IMR-90 (cell line): Measurements from ENCODE around the gene GOSR1. TPM values are rescaled to one million over a fixed set of nuclear protein-coding genes. Genes with fewer than 3 reads are reported as not detected.

Experiments used
- ATAC-seq: fragments of 200-7000 bp; cut with Tn5 transposase; 2 replicates; pipeline ENCODE4 v1.9.1; 2020; ENCODE audit warnings: low read depth, mild to moderate bottlenecking, moderate library complexity
- BruUV-seq: library from RNA; stranded (reverse); fragments of 400-500 nt; replicated peaks from 2 replicates; lab custom pipeline; 2021; lab: Mats Ljungman, UMichigan
- CTCF ChIA-PET: fragments of 300-600 bp; formaldehyde crosslinking; extraction: SDS; loops from one replicate; lab custom pipeline; 2021; ENCODE audit warnings: antibody characterized with exemption; lab: Yijun Ruan, JAX
- POLR2A ChIA-PET: fragments of 300-600 bp; sonication (Branson Sonifier 250); formaldehyde crosslinking; loops from one replicate; lab custom pipeline; 2022; ENCODE audit warnings: antibody characterized with exemption; ENCODE audit not compliant: unreplicated experiment; lab: Charles Lee
- DNase-seq: peaks from one replicate; pipeline ENCODE4 v3.0.0; 2013
- H2AFZ ChIP-seq: replicated peaks from 2 replicates; pipeline ENCODE3; 2013; ENCODE audit warnings: low read length, mild to moderate bottlenecking; ENCODE audit not compliant: poor library complexity
- H2AK5ac ChIP-seq: 2 replicates; pipeline ENCODE4 v1.6.1; 2013; ENCODE audit warnings: low read depth, low read length, inconsistent platforms
- H2AK9ac ChIP-seq: replicated peaks from 2 replicates; pipeline ENCODE3; 2013; ENCODE audit warnings: mild to moderate bottlenecking, low read depth, low read length, moderate library complexity; ENCODE audit not compliant: poor library complexity
- H2BK120ac ChIP-seq: 2 replicates; pipeline ENCODE4 v1.6.1; 2013; ENCODE audit warnings: low read depth, low read length, inconsistent platforms
- H2BK15ac ChIP-seq: 3 replicates; pipeline ENCODE4 v1.6.1; 2013; ENCODE audit warnings: low read depth, low read length, inconsistent platforms
- H2BK20ac ChIP-seq: 2 replicates; pipeline ENCODE4 v1.6.1; 2013; ENCODE audit warnings: low read depth, mild to moderate bottlenecking, inconsistent platforms, low read length, moderate library complexity
- H2BK5ac ChIP-seq: 2 replicates; pipeline ENCODE4 v1.6.1; 2013; ENCODE audit warnings: mild to moderate bottlenecking, low read depth, low read length, inconsistent platforms; ENCODE audit not compliant: poor library complexity, severe bottlenecking
- H3K14ac ChIP-seq: replicated peaks from 2 replicates; pipeline ENCODE4 v1.6.1; 2013; ENCODE audit warnings: low read depth, low read length, inconsistent platforms
- H3K18ac ChIP-seq: 2 replicates; pipeline ENCODE4 v1.6.1; 2013; ENCODE audit warnings: low read depth, low read length, control low read depth
- H3K23ac ChIP-seq: 2 replicates; pipeline ENCODE4 v1.6.1; 2013; ENCODE audit warnings: low read depth, low read length, inconsistent platforms
- H3K27ac ChIP-seq: 2 replicates; pipeline ENCODE4 v1.5.1; 2013; ENCODE audit warnings: mild to moderate bottlenecking, control low read depth, low read length; ENCODE audit not compliant: insufficient read depth
- H3K27me3 ChIP-seq: 2 replicates; pipeline ENCODE4 v1.6.1; 2013; ENCODE audit warnings: low read length; ENCODE audit not compliant: control insufficient read depth, insufficient read depth
- H3K36me3 ChIP-seq: 2 replicates; pipeline ENCODE4 v1.6.1; 2013; ENCODE audit warnings: low read length, mixed read lengths; ENCODE audit not compliant: control insufficient read depth, insufficient read depth
- H3K4ac ChIP-seq: 2 replicates; pipeline ENCODE4 v1.6.1; 2013; ENCODE audit warnings: low read depth, low read length, inconsistent platforms
- H3K4me1 ChIP-seq: 2 replicates; pipeline ENCODE4 v1.6.1; 2013; ENCODE audit warnings: low read length, mixed read lengths; ENCODE audit not compliant: control insufficient read depth, insufficient read depth
- H3K4me2 ChIP-seq: 2 replicates; pipeline ENCODE4 v1.6.1; 2013; ENCODE audit warnings: low read depth, mild to moderate bottlenecking, control low read depth, low read length, moderate library complexity
- H3K4me3 ChIP-seq: 2 replicates; pipeline ENCODE4 v1.5.1; 2013; ENCODE audit warnings: low read depth, mild to moderate bottlenecking, control low read depth, low read length, moderate library complexity; ENCODE audit not compliant: insufficient read depth
- H3K56ac ChIP-seq: 2 replicates; pipeline ENCODE4 v1.6.1; 2013; ENCODE audit warnings: low read length, inconsistent platforms; ENCODE audit not compliant: insufficient read depth; ENCODE audit errors: extremely low read depth
- H3K79me1 ChIP-seq, 2 experiments: 2 replicates each; pipeline ENCODE4 v1.6.1; 2013; ENCODE audit warnings: low read length in 2 of 2, inconsistent platforms in 1 of 2, low read depth in 1 of 2
- H3K9ac ChIP-seq: 2 replicates; pipeline ENCODE4 v1.6.1; 2013; ENCODE audit warnings: low read depth, low read length, control low read depth
- H3K9me1 ChIP-seq: 2 replicates; pipeline ENCODE4 v1.6.1; 2013; ENCODE audit warnings: low read length, inconsistent platforms; ENCODE audit not compliant: insufficient read depth
- H3K9me3 ChIP-seq: 2 replicates; pipeline ENCODE4 v1.6.1; 2013; ENCODE audit warnings: low read length; ENCODE audit not compliant: control insufficient read depth, insufficient read depth
- H4K20me1 ChIP-seq: 2 replicates; pipeline ENCODE4 v1.6.1; 2013; ENCODE audit warnings: low read length, inconsistent platforms; ENCODE audit not compliant: insufficient read depth
- H4K5ac ChIP-seq: 2 replicates; pipeline ENCODE4 v1.6.1; 2013; ENCODE audit warnings: mild to moderate bottlenecking, low read depth, low read length, control low read depth
- H4K8ac ChIP-seq, 2 experiments: 2 replicates each; pipeline ENCODE4 v1.6.1; 2013; ENCODE audit warnings: low read depth in 2 of 2, low read length in 2 of 2, control low read depth in 1 of 2, inconsistent platforms in 1 of 2
- H4K91ac ChIP-seq: 2 replicates; pipeline ENCODE4 v1.6.1; 2013; ENCODE audit warnings: low read depth, low read length, inconsistent platforms; ENCODE audit not compliant: insufficient read depth
- ELK1 ChIP-seq: fragments of 150-350 bp; IDR thresholded peaks from 2 replicates; pipeline ENCODE4 v1.6.1; 2016; ENCODE audit warnings: low read depth, mild to moderate bottlenecking, low read length, moderate library complexity, borderline replicate concordance
- FOS ChIP-seq: fragments of 150-350 bp; IDR thresholded peaks from 2 replicates; pipeline ENCODE4 v1.6.1; 2016; ENCODE audit warnings: low read depth, low read length
- MAFK ChIP-seq: IDR thresholded peaks from 2 replicates; pipeline ENCODE4 v1.6.1; 2012; ENCODE audit warnings: low read depth, low read length, improper control_type of control experiment
- MAZ ChIP-seq: IDR thresholded peaks from 2 replicates; pipeline ENCODE4 v1.6.1; 2012; ENCODE audit warnings: low read depth, mild to moderate bottlenecking, low read length, improper control_type of control experiment, moderate library complexity, borderline replicate concordance
- MXI1 ChIP-seq: IDR thresholded peaks from 2 replicates; pipeline ENCODE4 v1.6.1; 2012; ENCODE audit warnings: low read depth, mild to moderate bottlenecking, low read length, moderate library complexity, borderline replicate concordance
- NFE2L2 ChIP-seq: fragments of 150-350 bp; IDR thresholded peaks from 2 replicates; pipeline ENCODE4 v1.6.1; 2016; ENCODE audit warnings: low read depth, mild to moderate bottlenecking, low read length
- POLR2A ChIP-seq: IDR thresholded peaks from 2 replicates; pipeline ENCODE4 v1.6.1; 2012; ENCODE audit warnings: mild to moderate bottlenecking, low read depth, low read length
- RFX5 ChIP-seq: IDR thresholded peaks from 2 replicates; pipeline ENCODE4 v1.8.0; 2012; ENCODE audit warnings: low read depth, mild to moderate bottlenecking, low read length, moderate library complexity
- WGBS, 2 experiments: methylation state at CpG; one replicate each; pipeline versions ENCODE4 v1.1.5 to v1.1.7; 2013; ENCODE audit warnings: missing lambda C conversion rate in 2 of 2; ENCODE audit not compliant: insufficient read length in 1 of 2; ENCODE audit errors: extremely low coverage in 2 of 2; 5-methylcytosine and 5-hydroxymethylcytosine counted together
- dilution Hi-C: fragments of 300-500 bp; cut with HindIII; formaldehyde crosslinking; loops from one replicate; pipeline ENCODE4 v1.14.3; 2018; ENCODE audit warnings: low sequenced_read_pairs; ENCODE audit not compliant: unreplicated experiment
- in situ Hi-C: fragments of 300-500 bp; cut with MboI; formaldehyde crosslinking; loops from 3 replicates; pipeline ENCODE4 v1.14.3; 2019; ENCODE audit warnings: low sequenced_read_pairs, inconsistent platforms, mixed read lengths
- intact Hi-C: fragments of 100-400 bp; cut with micrococcal nuclease; formaldehyde crosslinking; loops from 2 replicates; pipeline ENCODE4 v1.10.0; 2022
- polyA plus RNA-seq, 3 experiments: library from polyadenylated mRNA; depleted of rRNA; stranded (reverse); fragments of >200 nt; gene quantifications; 2 replicates each; pipeline ENCODE4 v1.2.3, GENCODE V29; 2012; ENCODE audit warnings: low replicate concordance in 1 of 3
- total RNA-seq: library from RNA; depleted of rRNA; stranded (reverse); fragments of >200 nt; gene quantifications from 2 replicates; pipeline ENCODE4 v1.2.3, GENCODE V29; 2012

GOSR1 gene
- total and polyA plus RNA-seq, 2 of the 4 experiments (the other 2 are of a cell fraction), result 21.2 to 47.5 TPM

DNA sequence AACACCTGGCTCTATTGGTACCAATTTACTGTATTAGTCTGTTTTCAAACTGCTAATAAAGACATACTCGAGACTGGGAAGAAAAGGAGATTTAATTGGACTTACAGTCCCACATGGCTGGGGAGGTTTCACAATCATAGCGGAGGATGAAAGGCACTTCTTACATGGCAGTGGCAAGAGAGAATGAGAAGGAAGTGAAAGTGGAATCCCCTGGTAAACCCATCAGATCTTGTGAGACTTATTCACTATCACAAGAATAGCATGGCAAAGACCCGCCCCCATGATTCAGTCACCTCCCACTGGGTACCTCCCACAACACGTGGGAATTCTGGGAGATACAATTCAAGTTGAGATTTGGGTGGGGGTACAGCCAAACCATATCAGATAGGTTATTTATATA, 22.6 kb upstream of the GOSR1 start:
- Histone ChIP-seq H2BK15ac (no peak overlapping the region), H3K4me2 (no peak overlapping the region), H3K27ac (no peak overlapping the region), H3K4ac (no peak overlapping the region), H3K36me3 (peaks cover 12% of the 10 kb centered on the region), H3K79me1 (peaks cover 6 to 7% of the 10 kb centered on the region in 2 experiments; a peak in 3 of 4 replicates), H3K9me1 (no peaks in the 10 kb centered on the region; the same call in 1 of the 2 replicates), H2BK20ac (no peak overlapping the region), H3K9ac (no peak overlapping the region), H2BK120ac (no peak overlapping the region), H3K4me3 (no peak overlapping the region), H4K91ac (no peak overlapping the region), H4K20me1 (no peaks in the 10 kb centered on the region), H2AK9ac (no peak overlapping the region), H3K18ac (no peak overlapping the region), H4K5ac (no peak overlapping the region), H2BK5ac (no peak overlapping the region), H2AFZ (no peak overlapping the region), H3K23ac (no peak overlapping the region), H2AK5ac (no peak overlapping the region), H3K9me3 (no peaks in the 10 kb centered on the region), H3K27me3 (no peaks in the 10 kb centered on the region), H3K4me1 (no peaks in the 10 kb centered on the region; the same call in 1 of the 2 replicates), H3K56ac (no peak overlapping the region), H4K8ac (no peak overlapping the region), H3K14ac (no peak overlapping the region)
- DNase-seq, result no peak
- TF ChIP-seq MAFK, result no peak
- TF ChIP-seq MAZ, result no peak
- TF ChIP-seq RFX5, result no peak
- TF ChIP-seq FOS, result no peak
- TF ChIP-seq MXI1, result no peak
- no peak for TF ChIP-seq POLR2A
- no peak for TF ChIP-seq NFE2L2
- no peak for TF ChIP-seq ELK1
- whole genome bisulfite sequencing, 2 experiments, result no CpG with 5 or more reads among the region's 4 CpGs
- ChIA-PET POLR2A (interaction anchor here (1.0 kb wide), 1 partner anchor 170 kb away, joined by 3 read pairs; no protein-coding TSS in a partner anchor), CTCF (interaction anchor here (1.0 kb wide), 1 partner anchor 21 kb away, joined by 3 read pairs; no protein-coding TSS in a partner anchor)
- no peak for ATAC-seq
- intact Hi-C loops, result no loop called here
- no TSS peak for BruUV-seq
- in situ Hi-C loops, result no loop called here
- dilution Hi-C loops, result no loop called here
